ENCODE results near the gene DNAH1.

The DNAH1 gene

DNA sequence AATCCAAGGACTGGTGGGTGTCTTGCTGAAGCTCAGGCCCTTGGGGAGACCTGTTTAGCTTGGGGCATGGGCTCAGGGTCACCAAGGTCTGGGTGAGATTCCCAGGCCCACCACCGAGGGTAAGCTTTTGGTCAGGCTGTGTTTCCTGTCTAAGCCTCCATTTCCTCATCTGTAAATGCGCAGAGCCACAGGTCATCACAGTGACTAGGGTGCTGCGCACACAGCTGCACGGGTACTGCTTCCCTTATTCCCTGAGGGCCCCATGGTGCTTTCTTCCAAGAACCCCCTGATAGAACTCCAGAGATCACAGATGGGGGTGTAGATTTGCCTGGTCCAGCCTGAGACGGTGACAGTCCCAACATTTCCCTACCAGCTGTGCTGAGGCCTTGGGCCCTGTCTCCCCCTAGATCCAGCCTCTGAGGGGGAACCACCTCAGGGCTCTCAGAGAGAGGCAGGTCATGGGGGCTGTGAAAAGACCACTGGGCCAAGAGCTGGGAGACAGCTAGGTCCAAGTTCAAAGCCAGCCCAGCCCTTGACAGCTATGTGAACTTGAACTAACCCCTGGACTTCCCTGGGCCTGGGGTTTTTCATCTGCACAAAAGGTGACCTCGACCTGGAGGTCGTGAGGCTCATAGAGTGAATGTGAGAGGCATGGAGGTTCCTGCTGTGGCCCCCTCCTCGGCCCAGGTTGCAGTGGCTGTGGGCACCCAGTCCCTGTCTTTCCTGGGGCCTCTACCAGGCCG, 68.1 kb downstream of the DNAH1 start:
- TF ChIP-seq, protein P1, sequence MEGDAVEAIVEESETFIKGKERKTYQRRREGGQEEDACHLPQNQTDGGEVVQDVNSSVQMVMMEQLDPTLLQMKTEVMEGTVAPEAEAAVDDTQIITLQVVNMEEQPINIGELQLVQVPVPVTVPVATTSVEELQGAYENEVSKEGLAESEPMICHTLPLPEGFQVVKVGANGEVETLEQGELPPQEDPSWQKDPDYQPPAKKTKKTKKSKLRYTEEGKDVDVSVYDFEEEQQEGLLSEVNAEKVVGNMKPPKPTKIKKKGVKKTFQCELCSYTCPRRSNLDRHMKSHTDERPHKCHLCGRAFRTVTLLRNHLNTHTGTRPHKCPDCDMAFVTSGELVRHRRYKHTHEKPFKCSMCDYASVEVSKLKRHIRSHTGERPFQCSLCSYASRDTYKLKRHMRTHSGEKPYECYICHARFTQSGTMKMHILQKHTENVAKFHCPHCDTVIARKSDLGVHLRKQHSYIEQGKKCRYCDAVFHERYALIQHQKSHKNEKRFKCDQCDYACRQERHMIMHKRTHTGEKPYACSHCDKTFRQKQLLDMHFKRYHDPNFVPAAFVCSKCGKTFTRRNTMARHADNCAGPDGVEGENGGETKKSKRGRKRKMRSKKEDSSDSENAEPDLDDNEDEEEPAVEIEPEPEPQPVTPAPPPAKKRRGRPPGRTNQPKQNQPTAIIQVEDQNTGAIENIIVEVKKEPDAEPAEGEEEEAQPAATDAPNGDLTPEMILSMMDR (IDR thresholded peaks at IDR 0.05; ENCODE audit: control insufficient read depth, insufficient read depth, low read depth, low read length, missing control alignments) = no peak
- H3K4me3 ChIP-seq (ENCODE audit: control insufficient read depth, low read depth, low read length) = no peak overlapping the region
- DNase-seq (ENCODE audit: low read depth) = no peak

GRCh38 chr3:52385157-52385556, 69.0 kb downstream of the DNAH1 start:
- H3K4me3 ChIP-seq (ENCODE audit: control insufficient read depth, low read depth, low read length) = no peak overlapping the region
- DNase-seq (ENCODE audit: low read depth) = no peak
- TF ChIP-seq, protein P1 (IDR thresholded peaks at IDR 0.05; ENCODE audit: control insufficient read depth, insufficient read depth, low read depth, low read length, missing control alignments) = peak; percentile 62

DNA sequence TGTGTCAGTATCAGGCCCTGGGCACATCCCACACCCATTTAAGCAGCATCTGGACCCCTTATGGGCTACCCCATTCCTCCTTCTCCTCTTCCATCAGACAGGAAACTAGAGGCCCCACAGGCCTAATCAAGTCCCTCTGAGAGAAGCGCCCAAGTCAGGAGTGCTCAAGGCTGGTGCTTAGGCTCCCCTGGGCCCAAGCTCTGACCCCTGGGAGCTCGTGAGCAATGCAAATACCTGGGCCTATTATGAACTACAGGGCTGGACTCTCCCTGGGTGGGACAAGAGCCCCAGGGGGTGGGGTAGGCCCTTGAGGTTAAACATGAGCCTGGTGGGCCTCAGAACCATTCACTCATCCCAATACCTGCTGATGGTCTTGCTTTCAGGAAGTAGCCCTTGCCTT, 71.4 kb downstream of the DNAH1 start:
- H3K4me3 ChIP-seq (ENCODE audit: control insufficient read depth, low read depth, low read length) = no peak overlapping the region
- DNase-seq (ENCODE audit: low read depth) = no peak
- TF ChIP-seq, protein P1 (IDR thresholded peaks at IDR 0.05; ENCODE audit: control insufficient read depth, insufficient read depth, low read depth, low read length, missing control alignments) = no peak

DNA sequence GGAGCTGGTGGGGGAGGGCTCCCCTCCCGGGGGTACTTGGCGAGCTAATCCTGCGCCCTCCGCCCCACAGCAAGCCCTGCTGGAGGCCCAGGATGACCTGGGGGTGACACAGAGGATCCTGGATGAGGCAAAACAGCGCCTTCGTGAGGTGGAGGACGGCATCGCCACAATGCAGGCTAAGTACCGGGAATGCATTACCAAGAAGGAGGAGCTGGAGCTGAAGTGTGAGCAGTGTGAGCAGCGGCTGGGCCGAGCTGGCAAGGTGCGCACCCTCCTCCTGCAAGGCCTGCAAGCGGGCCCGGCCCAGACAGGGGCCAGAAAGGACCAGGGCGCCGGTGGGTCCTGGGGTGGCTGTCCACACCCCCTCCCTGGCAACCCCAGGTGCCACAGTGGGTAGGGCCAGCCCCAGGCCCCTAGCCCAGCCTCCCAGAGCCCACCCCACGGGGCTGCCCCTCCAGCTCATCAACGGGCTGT, 72.3 kb downstream of the DNAH1 start:
- H3K4me3 ChIP-seq (ENCODE audit: control insufficient read depth, low read depth, low read length) = no peak overlapping the region
- TF ChIP-seq, protein P1 (IDR thresholded peaks at IDR 0.05; ENCODE audit: control insufficient read depth, insufficient read depth, low read depth, low read length, missing control alignments) = no peak
- no peak for DNase-seq (ENCODE audit: low read depth)

GRCh38 chr3:52388933-52389332, 72.8 kb downstream of the DNAH1 start:
- no peak for DNase-seq (ENCODE audit: low read depth)
- H3K4me3 ChIP-seq (ENCODE audit: control insufficient read depth, low read depth, low read length) = no peak overlapping the region
- TF ChIP-seq, protein P1 (IDR thresholded peaks at IDR 0.05; ENCODE audit: control insufficient read depth, insufficient read depth, low read depth, low read length, missing control alignments) = peak; percentile 12

- TF ChIP-seq, protein P1 (IDR thresholded peaks at IDR 0.05; ENCODE audit: control insufficient read depth, insufficient read depth, low read depth, low read length, missing control alignments) = no peak
- no peak for DNase-seq (ENCODE audit: low read depth)
- no peak overlapping the region for H3K4me3 ChIP-seq (ENCODE audit: control insufficient read depth, low read depth, low read length)
Observed at GRCh38 chr3:52391096-52391495, 75.0 kb downstream of the DNAH1 start.
